Stomach (tissue), 9 donors: ENCODE results near the gene PAPSS1. TPM values are rescaled to one million over a fixed set of nuclear protein-coding genes. Genes with fewer than 3 reads are reported as not detected.

Experiments used
- DNase-seq, 2 donors: peaks; one replicate each; pipeline versions ENCODE4 v3.0.0 to v3.0.0-alpha.2; 2013 to 2019
- H3K27ac ChIP-seq, 5 donors: fragments of 200-600 bp in 4 of 5; sonication (generic) in 4 of 5; one replicate each; pipeline ENCODE4 v1.5.1; 2013 to 2019; ENCODE audit warnings: mild to moderate bottlenecking in 1 of 5, moderate library complexity in 1 of 5
- H3K27me3 ChIP-seq, 3 donors: fragments of 200-600 bp; sonication (generic); one replicate each; pipeline ENCODE4 v1.5.1; 2017 to 2019; ENCODE audit warnings: mixed run types in 1 of 3
- H3K36me3 ChIP-seq, 4 donors: fragments of 200-600 bp; sonication (generic); 1 replicate in 3 of 4; 2 replicates in 1 of 4; pipeline ENCODE4 v1.5.1; 2016 to 2019
- H3K4me1 ChIP-seq, 4 donors: fragments of 200-600 bp; sonication (generic); one replicate each; pipeline ENCODE4 v1.5.1; 2016 to 2019
- H3K4me3 ChIP-seq, 4 donors: fragments of 200-600 bp; sonication (generic) in 3 of 4; one replicate each; pipeline ENCODE4 v1.5.1; 2016 to 2019; ENCODE audit warnings: mild to moderate bottlenecking in 1 of 4
- H3K9me3 ChIP-seq, 4 donors: fragments of 200-600 bp; sonication (generic); one replicate each; pipeline ENCODE4 v1.5.1; 2016 to 2019
- EP300 ChIP-seq: sonication (generic); formaldehyde crosslinking; IDR thresholded peaks from one replicate; pipeline ENCODE4 v1.6.1; 2017; ENCODE audit warnings: antibody characterized with exemption
- POLR2A ChIP-seq, 4 donors: fragments of 450-650 bp; IDR thresholded peaks; one replicate each; pipeline ENCODE4 v1.6.1; 2016; ENCODE audit warnings: antibody characterized with exemption in 4 of 4, control low read depth in 2 of 4, mild to moderate bottlenecking in 1 of 4, moderate library complexity in 1 of 4
- POLR2AphosphoS5 ChIP-seq, 3 donors: sonication (generic); formaldehyde crosslinking; IDR thresholded peaks; one replicate each; pipeline ENCODE4 v1.6.1; 2016; ENCODE audit warnings: antibody characterized with exemption in 3 of 3
- WGBS, 5 donors: extraction: QIAGEN DNeasy Blood & Tissue Kit in 3 of 5; methylation state at CpG; one replicate each; pipeline versions ENCODE4 v1.1.5 to v1.1.7; 2013 to 2018; 5-methylcytosine and 5-hydroxymethylcytosine counted together
- intact Hi-C: fragments of 100-400 bp; cut with DNase I; formaldehyde crosslinking; loops from one replicate; pipeline ENCODE4 v1.15.1; 2023; ENCODE audit warnings: low total_unique reads
- polyA plus RNA-seq, 3 donors: library from polyadenylated mRNA; stranded (reverse); fragments of 200-250 nt; gene quantifications; one replicate each; pipeline ENCODE4 v1.2.3, GENCODE V29; 2013
- total RNA-seq, 5 donors: library from RNA; depleted of rRNA; stranded (reverse); fragments of >200 nt; gene quantifications; one replicate each; pipeline versions ENCODE4 v1.1.0 to v1.2.3, GENCODE V29; 2014 to 2016
- TF ChIP-seq, protein P1 (sequence below), 7 experiments: fragments of 450-650 bp in 4 of 7; fragments of 200-600 bp in 3 of 7; sonication (generic) in 3 of 7; IDR thresholded peaks; one replicate each; pipeline ENCODE4 v1.5.1; 2016 to 2019; ENCODE audit warnings: antibody characterized with exemption in 7 of 7, control low read depth in 2 of 7, mild to moderate bottlenecking in 1 of 7
- donor health status: healthy with polysubstance abuse.
- donor health status: Bipolar disorder and iron deficiency.
- donor health status: healthy.

PAPSS1 gene
- total and polyA plus RNA-seq, 8 donors: 12.7 to 102 (median 46.8) TPM

GRCh38 chr4:107746161-107746560 is 26.1 kb upstream of the PAPSS1 start:
- TF ChIP-seq, protein P1, sequence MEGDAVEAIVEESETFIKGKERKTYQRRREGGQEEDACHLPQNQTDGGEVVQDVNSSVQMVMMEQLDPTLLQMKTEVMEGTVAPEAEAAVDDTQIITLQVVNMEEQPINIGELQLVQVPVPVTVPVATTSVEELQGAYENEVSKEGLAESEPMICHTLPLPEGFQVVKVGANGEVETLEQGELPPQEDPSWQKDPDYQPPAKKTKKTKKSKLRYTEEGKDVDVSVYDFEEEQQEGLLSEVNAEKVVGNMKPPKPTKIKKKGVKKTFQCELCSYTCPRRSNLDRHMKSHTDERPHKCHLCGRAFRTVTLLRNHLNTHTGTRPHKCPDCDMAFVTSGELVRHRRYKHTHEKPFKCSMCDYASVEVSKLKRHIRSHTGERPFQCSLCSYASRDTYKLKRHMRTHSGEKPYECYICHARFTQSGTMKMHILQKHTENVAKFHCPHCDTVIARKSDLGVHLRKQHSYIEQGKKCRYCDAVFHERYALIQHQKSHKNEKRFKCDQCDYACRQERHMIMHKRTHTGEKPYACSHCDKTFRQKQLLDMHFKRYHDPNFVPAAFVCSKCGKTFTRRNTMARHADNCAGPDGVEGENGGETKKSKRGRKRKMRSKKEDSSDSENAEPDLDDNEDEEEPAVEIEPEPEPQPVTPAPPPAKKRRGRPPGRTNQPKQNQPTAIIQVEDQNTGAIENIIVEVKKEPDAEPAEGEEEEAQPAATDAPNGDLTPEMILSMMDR (IDR thresholded peaks at IDR 0.05): no peak
- TF ChIP-seq POLR2A (IDR thresholded peaks at IDR 0.05) (no peak), POLR2AphosphoS5 (IDR thresholded peaks at IDR 0.05) (no peak), EP300 (no peak)
- Histone ChIP-seq H3K4me3 (no peak overlapping the region), H3K4me1 (peaks cover 0 to 6% (median under 1%) of the 10 kb centered on the region in 4 donors), H3K27me3 (no peaks in the 10 kb centered on the region), H3K27ac (no peak overlapping the region), H3K9me3 (peaks cover 0 to 3% (median 0%) of the 10 kb centered on the region in 4 donors), H3K36me3 (no peaks in the 10 kb centered on the region)
- WGBS, 5 donors: 72 to 93% (median 87%) methylated on average over 1 of the region's 1 CpG
- intact Hi-C loops: no loop called here
- DNase-seq: no peak

DNA sequence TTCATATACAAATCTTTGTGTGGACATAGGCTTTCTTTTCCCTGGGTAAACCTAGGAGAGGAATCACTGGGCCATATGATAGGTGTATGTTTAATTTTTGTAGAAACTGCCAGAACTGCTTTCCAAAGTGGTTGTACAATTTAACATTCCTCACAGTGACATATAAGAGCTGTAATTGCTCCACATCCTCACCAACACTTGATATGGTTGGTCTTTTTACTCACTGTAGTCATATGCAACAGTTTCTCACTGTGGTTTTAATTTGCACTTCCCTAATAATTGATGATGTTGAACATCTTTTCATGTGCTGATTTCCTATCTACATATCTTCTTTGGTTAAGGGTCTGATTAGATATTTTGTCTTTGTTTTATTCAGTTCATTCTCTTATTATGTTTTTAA is 24.5 kb upstream of the PAPSS1 start:
- H3K4me3 ChIP-seq: no peak overlapping the region
- peaks cover 0 to 3% (median 0%) of the 10 kb centered on the region in 4 donors for H3K9me3 ChIP-seq
- H3K4me1 ChIP-seq: peaks cover 0 to 14% (median 5%) of the 10 kb centered on the region in 4 donors
- DNase-seq: no peak
- no peak overlapping the region for H3K27ac ChIP-seq
- H3K36me3 ChIP-seq: no peaks in the 10 kb centered on the region
- H3K27me3 ChIP-seq: no peaks in the 10 kb centered on the region
- intact Hi-C loops: no loop called here
- TF ChIP-seq POLR2A (IDR thresholded peaks at IDR 0.05): no peak
- TF ChIP-seq EP300: no peak
- TF ChIP-seq, protein P1 (IDR thresholded peaks at IDR 0.05): no peak
- no peak for TF ChIP-seq POLR2AphosphoS5 (IDR thresholded peaks at IDR 0.05)

DNA sequence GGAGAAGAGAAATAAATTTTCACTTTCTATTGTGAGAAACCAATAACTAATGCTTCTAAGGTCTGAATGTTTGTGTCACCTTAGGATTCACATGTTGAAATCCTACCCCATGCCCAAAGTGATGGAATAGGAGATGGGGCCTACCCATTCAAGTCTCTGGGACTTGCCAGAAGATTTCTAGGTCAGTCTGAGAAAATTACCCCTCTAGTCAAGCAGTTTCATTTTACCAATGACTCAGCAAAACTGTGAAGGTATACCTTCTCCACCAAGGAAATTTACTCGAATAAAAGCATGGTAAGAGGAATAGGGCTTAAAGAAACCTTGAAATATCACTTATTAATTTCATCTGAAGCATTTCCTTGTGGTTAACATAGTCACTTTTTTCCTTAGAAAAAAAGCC is 23.5 kb upstream of the PAPSS1 start:
- TF ChIP-seq POLR2A (IDR thresholded peaks at IDR 0.05): no peak
- TF ChIP-seq, protein P1 (IDR thresholded peaks at IDR 0.05): no peak
- no peak for TF ChIP-seq POLR2AphosphoS5 (IDR thresholded peaks at IDR 0.05)
- TF ChIP-seq EP300: no peak
- Histone ChIP-seq H3K4me3 (no peak overlapping the region), H3K36me3 (no peaks in the 10 kb centered on the region), H3K9me3 (peaks cover 0 to 3% (median 0%) of the 10 kb centered on the region in 4 donors), H3K27me3 (no peaks in the 10 kb centered on the region), H3K4me1 (peaks cover 0 to 14% (median 5%) of the 10 kb centered on the region in 4 donors), H3K27ac (no peak overlapping the region)
- 37 to 71% (median 58%) methylated on average over 1 of the region's 1 CpG for WGBS, 5 donors
- no peak for DNase-seq
- intact Hi-C loops: no loop called here

DNA sequence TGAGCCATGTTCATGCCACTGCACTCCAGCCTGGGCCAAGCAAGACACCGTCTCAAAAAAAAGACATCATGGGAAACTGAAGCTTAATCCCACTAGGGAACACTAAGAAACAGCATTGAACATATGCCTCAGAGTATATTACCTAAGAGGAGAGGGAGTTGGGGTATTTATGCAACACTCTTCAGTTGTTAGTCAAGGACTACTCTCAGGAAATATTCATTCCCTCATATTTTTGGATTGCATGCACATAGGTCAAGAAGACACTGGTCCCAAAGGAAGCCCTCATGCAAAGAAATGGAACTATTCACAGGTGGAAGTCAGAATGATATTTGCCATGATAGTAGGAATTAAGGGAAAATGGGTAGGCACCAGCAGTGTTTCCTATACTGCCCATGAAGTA is 22.8 kb upstream of the PAPSS1 start:
- 75 to 100% (median 96%) methylated on average over 1 of the region's 1 CpG for WGBS, 5 donors
- Histone ChIP-seq H3K27ac (no peak overlapping the region), H3K36me3 (no peaks in the 10 kb centered on the region), H3K9me3 (peaks cover 0 to 3% (median 0%) of the 10 kb centered on the region in 4 donors), H3K27me3 (no peaks in the 10 kb centered on the region), H3K4me3 (no peak overlapping the region), H3K4me1 (peaks cover 0 to 12% (median 5%) of the 10 kb centered on the region in 4 donors)
- TF ChIP-seq POLR2AphosphoS5 (IDR thresholded peaks at IDR 0.05): no peak
- TF ChIP-seq EP300: no peak
- TF ChIP-seq POLR2A (IDR thresholded peaks at IDR 0.05): no peak
- TF ChIP-seq, protein P1 (IDR thresholded peaks at IDR 0.05): no peak
- intact Hi-C loops: no loop called here
- no peak for DNase-seq
